Kasumi-1 (cell line): Measurements from ENCODE around the gene EFHD2.
A peak's percentile ranks its signal among the peaks of the same experiment; 100 is the strongest.
"Not testable (repeated sequence)": the region's sequence is repeated elsewhere in the genome, so short reads cannot be mapped to it uniquely, and the experiment has no call there.

Source experiments
- DNase-seq, 2 experiments: peaks; one replicate each; lab custom pipeline; 2025; lab: John Stamatoyannopoulos, UW

The EFHD2 gene

DNA sequence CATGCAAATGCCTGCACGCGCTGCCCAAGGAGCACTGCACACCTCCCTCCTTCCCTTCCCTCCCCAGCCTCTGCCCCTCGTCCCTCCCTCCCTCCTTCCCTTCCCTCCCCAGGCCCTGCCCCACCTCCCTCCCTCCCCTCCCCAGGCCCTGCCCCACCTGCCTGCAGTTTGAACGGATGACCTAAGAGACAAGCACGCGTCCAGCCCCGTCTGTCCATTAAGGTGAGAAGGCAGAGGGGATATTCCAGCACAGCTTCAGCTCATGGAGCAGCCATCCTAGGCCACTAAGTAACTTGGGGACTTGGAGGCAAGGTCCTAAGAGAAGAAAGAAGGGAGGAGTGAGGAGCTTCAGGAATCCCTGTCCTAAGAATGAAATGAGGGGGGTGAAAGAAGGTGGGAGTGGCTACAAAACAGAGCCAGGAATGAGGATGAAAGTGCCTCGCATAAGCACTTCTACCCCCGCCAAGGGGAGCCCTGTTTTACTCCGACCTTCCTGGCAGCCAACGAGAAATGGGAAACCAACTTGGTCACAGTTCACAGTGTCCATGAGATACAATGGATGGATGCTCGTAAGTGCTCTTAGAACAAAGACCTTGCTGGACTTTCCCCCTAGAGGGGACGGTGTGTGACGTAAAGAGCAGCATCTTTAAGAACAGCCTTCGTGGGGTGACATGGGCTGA lies 21.3 kb upstream of the EFHD2 start:
- no peak for DNase-seq

DNA sequence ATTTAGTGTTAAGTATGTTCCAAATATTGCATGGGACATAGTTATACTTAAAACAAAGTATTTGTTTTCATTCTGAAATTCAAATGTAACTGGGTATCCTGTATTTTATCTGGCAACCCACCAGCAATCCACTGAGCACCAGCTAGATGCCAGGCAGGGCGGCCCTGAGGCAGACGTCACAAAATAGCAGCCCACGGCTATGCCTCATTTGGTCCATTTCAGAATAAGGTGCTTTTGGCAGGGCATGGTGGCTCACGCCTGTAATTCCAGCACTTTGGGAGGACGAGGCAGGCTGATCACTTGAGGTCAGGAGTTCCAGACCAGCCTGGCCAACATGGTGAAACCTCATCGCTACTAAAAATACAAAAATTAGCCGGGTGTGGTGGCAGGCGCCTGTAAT lies 19.9 kb upstream of the EFHD2 start:
- not testable (repeated sequence) for DNase-seq

GRCh38 chr1:15390667-15391066 lies 19.0 kb upstream of the EFHD2 start:
- DNase-seq: no peak

GRCh38 chr1:15391366-15391765 lies 18.3 kb upstream of the EFHD2 start:
- no peak for DNase-seq

DNA sequence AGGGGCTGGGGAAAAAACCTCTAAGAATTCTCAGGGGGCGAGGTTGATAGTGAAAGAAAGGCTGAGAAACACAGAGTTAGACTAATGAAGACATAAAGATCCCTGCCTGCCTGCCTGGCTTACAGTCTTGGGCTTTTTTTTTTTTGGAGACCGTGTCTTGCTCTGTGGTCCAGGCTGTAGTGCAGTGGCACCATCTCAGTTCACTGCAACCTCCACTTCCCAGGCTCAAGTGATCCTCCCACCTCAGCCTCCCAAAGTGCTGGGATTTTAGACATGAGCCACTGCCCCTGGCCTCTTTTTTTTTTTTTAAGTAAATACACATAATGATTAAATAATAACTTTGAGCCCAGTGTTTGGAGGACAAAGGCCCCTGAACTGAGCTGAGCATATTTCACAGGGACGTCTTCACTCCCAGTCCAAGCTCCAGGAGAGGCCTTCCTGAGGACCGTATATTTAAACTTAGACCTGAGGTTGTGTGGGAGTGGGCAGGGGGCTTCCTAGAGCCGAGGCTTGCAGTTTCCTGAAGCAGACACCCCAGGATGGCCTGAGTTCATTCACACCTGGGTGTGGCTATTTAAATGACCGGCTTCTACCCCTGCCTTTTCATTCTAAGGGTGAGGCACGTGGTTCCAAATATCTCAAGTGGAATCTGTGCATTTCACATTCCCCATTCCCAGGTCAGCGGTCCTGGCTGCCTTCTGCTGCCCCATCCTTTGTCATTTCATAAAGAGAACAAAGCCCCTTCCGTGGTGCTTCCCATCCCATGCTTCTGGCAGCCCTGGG lies 16.0 kb upstream of the EFHD2 start:
- no peak for DNase-seq

GRCh38 chr1:15394258-15394690 lies 15.4 kb upstream of the EFHD2 start:
- DNase-seq: no peak

GRCh38 chr1:15397236-15397635 lies 12.5 kb upstream of the EFHD2 start:
- DNase-seq: no peak

DNA sequence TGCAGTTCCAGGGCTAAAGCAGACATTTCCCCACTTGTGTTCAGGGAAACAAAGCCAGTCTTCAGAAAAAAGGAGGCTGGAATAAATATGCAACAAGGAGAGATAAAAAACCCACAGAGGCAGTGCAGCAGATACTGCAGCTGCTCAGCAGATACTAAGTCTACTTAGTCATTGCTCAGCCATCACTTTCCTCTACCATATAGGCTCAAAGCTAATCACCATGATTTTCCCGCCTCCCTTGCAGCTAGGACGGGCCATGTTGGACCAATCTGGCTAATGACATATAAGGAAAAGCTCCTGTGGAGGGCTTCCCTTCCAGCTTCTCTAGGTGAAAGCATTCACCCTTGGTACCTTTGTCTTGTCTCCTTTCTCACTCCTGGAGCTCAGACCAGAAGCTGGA lies 10.0 kb upstream of the EFHD2 start:
- DNase-seq: no peak

GRCh38 chr1:15400627-15401026 lies 9.1 kb upstream of the EFHD2 start:
- no peak for DNase-seq

DNA sequence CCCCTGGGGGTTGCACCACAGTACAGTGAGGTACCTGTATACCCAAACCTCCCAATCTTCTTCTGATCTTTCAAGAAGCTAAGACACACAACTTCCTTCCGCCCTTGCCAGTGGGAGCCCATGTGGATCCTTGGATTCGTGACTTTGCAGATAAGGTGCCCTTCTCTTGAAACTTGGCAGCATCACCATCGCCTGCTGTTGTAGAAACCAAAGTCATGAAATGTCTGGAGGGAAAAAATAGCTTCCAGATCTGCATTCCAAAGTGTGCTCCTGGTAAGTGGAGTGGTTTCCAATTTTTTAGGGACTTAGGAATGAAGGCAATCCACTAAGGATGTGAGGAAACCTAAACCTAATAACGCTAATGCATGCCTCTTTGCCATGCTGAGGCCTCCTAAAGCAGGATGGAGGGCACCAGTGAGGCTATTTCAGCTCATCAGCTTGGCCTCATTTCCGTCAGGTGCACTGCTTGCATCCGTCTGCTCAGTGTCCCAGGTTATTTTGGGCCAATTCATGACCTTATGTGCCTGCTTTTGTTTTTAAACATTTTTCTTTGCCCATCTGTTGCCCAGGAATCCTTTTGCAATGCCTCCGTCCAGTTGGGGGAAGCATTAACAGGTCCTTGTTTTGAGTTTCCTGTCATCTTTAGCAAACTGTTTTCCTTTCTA lies 8.2 kb upstream of the EFHD2 start:
- DNase-seq: no peak

GRCh38 chr1:15402809-15403450 lies 6.8 kb upstream of the EFHD2 start:
- no peak for DNase-seq

GRCh38 chr1:15403962-15404580 lies 5.6 kb upstream of the EFHD2 start:
- no peak for DNase-seq

GRCh38 chr1:15405106-15405850 lies 4.4 kb upstream of the EFHD2 start:
- DNase-seq: no peak

GRCh38 chr1:15406614-15407559 lies 2.8 kb upstream of the EFHD2 start:
- no peak for DNase-seq

DNA sequence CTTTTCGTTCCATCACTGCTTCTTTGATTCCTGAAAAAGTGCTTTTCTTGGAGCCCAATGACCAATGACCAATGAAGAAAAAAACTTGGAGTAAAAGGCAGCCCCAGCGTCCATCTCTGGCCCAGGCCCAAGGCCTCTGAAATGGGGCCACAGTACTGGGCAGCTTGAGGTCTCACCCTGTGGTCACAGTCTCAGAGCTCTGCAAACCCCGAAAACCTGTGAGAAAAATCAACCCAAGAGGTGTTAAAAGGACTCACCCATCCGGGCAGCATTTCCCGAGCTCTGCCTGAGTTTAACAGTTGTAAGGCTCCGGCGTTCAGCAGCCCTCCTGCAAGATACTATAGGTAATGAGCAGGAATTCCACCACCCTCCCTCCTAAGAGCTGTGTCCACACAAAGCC lies 2.1 kb upstream of the EFHD2 start:
- DNase-seq: no peak

DNA sequence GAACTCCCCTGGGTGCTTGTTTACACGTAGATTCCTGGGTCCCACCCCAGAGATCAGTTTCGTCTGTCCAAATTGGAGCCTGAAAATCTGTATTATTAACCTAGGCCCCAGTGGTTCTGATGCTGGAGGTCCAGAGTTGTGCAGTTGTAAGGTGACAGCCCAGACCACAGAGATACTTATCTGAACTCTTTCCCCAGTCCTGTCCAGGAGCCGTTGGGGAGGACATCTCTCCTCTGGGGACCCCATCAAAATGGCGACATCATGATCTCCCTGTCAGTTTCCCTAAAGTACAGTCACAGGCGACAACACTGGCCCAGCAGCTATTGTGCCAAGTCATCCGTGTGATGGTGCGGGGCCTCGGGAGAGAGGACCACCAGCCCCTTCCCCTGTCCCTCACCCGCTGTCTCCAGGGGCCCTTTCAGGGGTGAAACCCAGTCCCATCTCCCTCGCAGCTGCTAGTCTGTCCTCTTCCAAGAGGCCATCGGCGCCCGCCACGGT lies 749 bp upstream of the EFHD2 start:
- no peak for DNase-seq

DNA sequence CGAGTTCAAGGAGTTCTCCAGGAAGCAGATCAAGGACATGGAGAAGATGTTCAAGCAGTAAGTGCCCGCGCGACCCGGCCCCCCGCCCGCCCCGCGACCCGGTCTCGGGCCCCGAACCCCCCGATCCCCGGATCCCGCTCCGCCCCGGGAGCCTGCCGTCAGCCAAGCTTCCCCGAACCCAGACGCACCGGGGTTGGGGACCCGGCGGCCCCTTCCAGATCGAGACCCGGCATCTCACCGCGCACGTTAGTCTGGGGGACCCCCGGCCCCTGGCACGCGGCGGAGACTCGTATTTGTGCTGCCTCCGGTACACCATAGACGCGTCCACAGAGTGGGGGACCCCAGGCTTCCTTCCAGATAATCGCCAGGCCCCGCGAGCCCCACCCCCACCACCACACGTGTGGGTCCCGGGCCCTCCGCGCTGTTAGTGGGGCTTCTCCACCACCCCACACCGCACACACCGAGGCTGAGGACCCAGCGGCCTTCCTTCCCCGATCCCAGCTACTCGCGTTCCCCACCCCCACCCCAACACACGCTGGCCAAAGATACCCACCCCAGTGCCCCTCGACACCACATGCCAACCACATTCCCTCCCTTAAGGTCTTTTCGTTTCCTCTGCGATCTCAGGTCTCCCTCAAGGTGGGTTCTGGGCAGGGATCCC lies 665 bp downstream of the EFHD2 start:
- DNase-seq: peak in 1 of 2 experiments; percentile 12

- no peak for DNase-seq
These were observed 1.2 kb downstream of the EFHD2 start for GRCh38 chr1:15410884-15411245.

- peak; percentile 74 to 81 for DNase-seq
These were observed 2.0 kb downstream of the EFHD2 start for GRCh38 chr1:15411593-15412137.
